ENCODE measurements around the gene GTPBP8. TPM values are rescaled to one million over a fixed set of nuclear protein-coding genes. Genes with fewer than 3 reads are reported as not detected.
"Not testable (repeated sequence)": the region's sequence is repeated elsewhere in the genome, so short reads cannot be mapped to it uniquely, and the experiment has no call there.

GTPBP8 gene
- total and polyA plus RNA-seq, 2 of the 8 experiments (the other 6 are each of a cell fraction or from before 2014, with no cell fraction given): 25.8 to 27.6 TPM

DNA sequence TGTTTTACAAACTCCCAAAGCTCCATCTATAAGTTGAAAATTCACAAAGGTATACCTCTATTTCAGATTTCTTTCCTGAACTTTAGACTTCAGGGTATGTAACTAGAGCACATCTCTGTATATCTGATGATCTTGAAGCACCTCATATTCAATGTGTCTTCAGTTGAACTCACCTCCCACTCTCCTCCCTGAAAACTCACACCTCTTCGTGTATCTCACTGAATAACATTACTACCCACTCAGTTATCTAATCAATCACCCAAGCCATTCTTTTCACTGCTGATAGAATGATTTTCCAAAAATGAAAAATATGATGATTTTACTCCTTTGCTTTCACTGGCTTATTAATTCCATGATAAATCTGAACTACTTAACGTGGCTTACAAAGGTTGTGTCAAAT lies 52.9 kb downstream of the GTPBP8 start (continued):
- TF ChIP-seq PHF8 (conservative IDR thresholded peaks at IDR 0.05; ENCODE audit: low read depth, low read length): no peak
- no peak for TF ChIP-seq SRF (IDR thresholded peaks at IDR 0.05; ENCODE audit: low read depth, low read length)
- TF ChIP-seq RNF2 (IDR thresholded peaks at IDR 0.05; ENCODE audit: borderline replicate concordance, low read depth, low read length, missing control alignments, poor library complexity, severe bottlenecking): no peak
- no peak for TF ChIP-seq POLR2A (IDR thresholded peaks at IDR 0.05; ENCODE audit: control extremely low read depth in 1 of 2, low read depth in 2 of 2, low read length in 2 of 2)
- no peak for TF ChIP-seq SUZ12 (IDR thresholded peaks at IDR 0.05; ENCODE audit: low read length)

DNA sequence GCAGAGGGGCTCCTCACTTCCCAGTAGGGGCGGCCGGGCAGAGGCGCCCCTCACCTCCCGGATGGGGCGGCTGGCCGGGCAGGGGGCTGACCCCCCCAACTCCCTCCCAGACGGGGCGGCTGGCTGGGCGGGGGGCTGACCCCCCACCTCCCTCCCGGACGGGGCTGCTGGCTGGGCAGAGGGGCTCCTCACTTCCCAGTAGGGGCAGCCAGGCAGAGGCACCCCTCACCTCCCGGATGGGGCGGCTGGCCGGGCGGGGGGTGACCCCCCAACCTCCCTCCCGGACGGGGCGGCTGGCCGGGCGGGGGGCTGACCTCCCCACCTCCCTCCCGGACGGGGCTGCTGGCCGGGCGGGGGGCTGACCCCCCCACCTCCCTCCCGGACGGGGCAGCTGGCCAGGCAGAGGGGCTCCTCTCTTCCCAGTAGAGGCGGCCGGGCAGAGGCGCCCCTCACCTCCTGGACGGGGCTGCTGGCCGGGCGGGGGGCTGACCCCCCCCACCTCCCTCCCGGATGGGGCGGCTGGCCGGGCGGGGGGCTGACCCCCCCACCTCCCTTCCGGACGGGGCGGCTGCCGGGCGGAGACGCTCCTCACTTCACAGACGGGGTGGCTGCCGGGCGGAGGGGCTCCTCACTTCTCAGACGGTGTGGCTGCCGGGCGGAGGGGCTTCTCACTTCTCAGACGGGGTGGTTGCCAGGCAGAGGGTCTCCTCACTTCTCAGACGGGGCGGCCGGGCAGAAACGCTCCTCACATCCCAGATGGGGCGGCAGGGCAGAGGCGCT lies 55.6 kb downstream of the GTPBP8 start:
- H2AFZ ChIP-seq (ENCODE audit: low read length); H3K23ac ChIP-seq (ENCODE audit: insufficient read length); H3K9me3 ChIP-seq (ENCODE audit: insufficient read depth in 2 of 2, low read depth in 1 of 2, low read length in 1 of 2); H3K23me2 ChIP-seq (ENCODE audit: low read depth, low read length); H3K27ac ChIP-seq (ENCODE audit: low read depth, low read length); H3K18ac ChIP-seq (ENCODE audit: extremely low read depth, low read length); H3K4me3 ChIP-seq (ENCODE audit: extremely low read depth in 1 of 4, insufficient read depth in 2 of 4, low read depth in 3 of 4, low read length in 4 of 4); POLR2A ChIA-PET (ENCODE audit: partially characterized antibody); H4K8ac ChIP-seq (ENCODE audit: extremely low read depth, insufficient read depth, low read length); H3K79me1 ChIP-seq (ENCODE audit: low read depth, low read length); H2BK15ac ChIP-seq (ENCODE audit: low read length); H3K4ac ChIP-seq (replicated peaks; ENCODE audit: insufficient read length, low read depth, low read length); H3K4me2 ChIP-seq (ENCODE audit: insufficient read depth in 1 of 2, low read depth in 2 of 2, low read length in 2 of 2); H2BK20ac ChIP-seq (ENCODE audit: low read length); H3K36me3 ChIP-seq (ENCODE audit: control insufficient read depth in 2 of 4, insufficient read depth in 4 of 4, low read length in 3 of 4); H2AK5ac ChIP-seq (ENCODE audit: low read depth, low read length); H4K91ac ChIP-seq (replicated peaks; ENCODE audit: insufficient read length, low read length); H2BK5ac ChIP-seq (ENCODE audit: low read depth, low read length); H3K4me1 ChIP-seq (replicated peaks in 1 of 4; ENCODE audit: control insufficient read depth in 3 of 4, insufficient read depth in 4 of 4, low read length in 3 of 4); H3K79me2 ChIP-seq (ENCODE audit: control insufficient read depth in 1 of 2, insufficient read depth in 2 of 2, low read length in 2 of 2); H2BK120ac ChIP-seq (replicated peaks; ENCODE audit: low read depth, low read length); DNase-seq (ENCODE audit: low read depth in 1 of 2, low spot score in 2 of 2); CTCF ChIA-PET (ENCODE audit: partially characterized antibody); H3K56ac ChIP-seq (replicated peaks; ENCODE audit: insufficient read length, low read depth, low read length); H3K27me3 ChIP-seq (replicated peaks in 1 of 4; ENCODE audit: control insufficient read depth in 3 of 4, extremely low read depth in 1 of 4, insufficient read depth in 3 of 4, low read length in 3 of 4); H4K5ac ChIP-seq (ENCODE audit: insufficient read length, low read depth, low read length); H3K14ac ChIP-seq (ENCODE audit: insufficient read length); H3K9ac ChIP-seq (replicated peaks in 1 of 4; ENCODE audit: extremely low read depth in 1 of 4, low read depth in 3 of 4, low read length in 3 of 4); H4K20me1 ChIP-seq (replicated peaks in 1 of 2; ENCODE audit: control insufficient read depth in 1 of 2, insufficient read depth in 2 of 2, low read length in 2 of 2); H2BK12ac ChIP-seq (ENCODE audit: low read depth, low read length); FAIRE-seq: not testable (repeated sequence)
- 90% methylated on average over 15 of the region's 55 CpGs; no CpG with 5 or more reads in 1 of the 2 experiments for WGBS, 2 experiments (ENCODE audit: extremely low coverage in 1 of 2, insufficient coverage in 1 of 2, insufficient read length in 1 of 2, insufficient replicate concordance in 2 of 2, low coverage in 1 of 2, low lambda C conversion rate in 2 of 2, missing lambda C conversion rate in 1 of 2)
